SJSA1 (cell line): ENCODE results near the gene SH3D19. TPM values are rescaled to one million over a fixed set of nuclear protein-coding genes. Genes with fewer than 3 reads are reported as not detected.
A peak's percentile ranks its signal among the peaks of the same experiment; 100 is the strongest.
"Not testable (repeated sequence)": the region's sequence is repeated elsewhere in the genome, so short reads cannot be mapped to it uniquely, and the experiment has no call there.

ENCODE experiments used
- DNase-seq, 2 experiments: peaks; one replicate each; pipeline ENCODE4 v3.0.0-alpha.2; 2015 to 2020; ENCODE audit warnings: low spot score in 2 of 2, low read depth in 1 of 2
- H3K27ac ChIP-seq: fragments of 250-450 bp; sonication (Bioruptor Pico); 2 replicates; pipeline ENCODE4 v1.5.1; 2020; ENCODE audit warnings: mild to moderate bottlenecking, moderate library complexity
- H3K27me3 ChIP-seq: fragments of 250-450 bp; sonication (Bioruptor Pico); replicated peaks from 2 replicates; pipeline ENCODE4 v1.5.1; 2020; ENCODE audit warnings: mild to moderate bottlenecking, moderate library complexity
- H3K36me3 ChIP-seq: fragments of 250-450 bp; sonication (Bioruptor Pico); 2 replicates; pipeline ENCODE4 v1.5.1; 2020; ENCODE audit warnings: mild to moderate bottlenecking
- H3K4me1 ChIP-seq: fragments of 250-450 bp; sonication (Bioruptor Pico); replicated peaks from 2 replicates; pipeline ENCODE4 v1.6.1; 2021; ENCODE audit warnings: mild to moderate bottlenecking
- H3K4me3 ChIP-seq: fragments of 250-450 bp; sonication (Bioruptor Pico); 2 replicates; pipeline ENCODE4 v1.5.1; 2020; ENCODE audit warnings: mild to moderate bottlenecking
- H3K9me3 ChIP-seq: fragments of 250-450 bp; sonication (Bioruptor Pico); replicated peaks from 2 replicates; pipeline ENCODE4 v1.5.1; 2020; ENCODE audit warnings: mild to moderate bottlenecking
- total RNA-seq: library from RNA; depleted of rRNA; stranded (reverse); fragments of >200 nt; shearing (Covaris generic); gene quantifications from 2 replicates; pipeline ENCODE4 v1.2.3, GENCODE V29; 2014

The SH3D19 gene
- total RNA-seq, 1 experiment from 2014 or later: 6.9 TPM

DNA sequence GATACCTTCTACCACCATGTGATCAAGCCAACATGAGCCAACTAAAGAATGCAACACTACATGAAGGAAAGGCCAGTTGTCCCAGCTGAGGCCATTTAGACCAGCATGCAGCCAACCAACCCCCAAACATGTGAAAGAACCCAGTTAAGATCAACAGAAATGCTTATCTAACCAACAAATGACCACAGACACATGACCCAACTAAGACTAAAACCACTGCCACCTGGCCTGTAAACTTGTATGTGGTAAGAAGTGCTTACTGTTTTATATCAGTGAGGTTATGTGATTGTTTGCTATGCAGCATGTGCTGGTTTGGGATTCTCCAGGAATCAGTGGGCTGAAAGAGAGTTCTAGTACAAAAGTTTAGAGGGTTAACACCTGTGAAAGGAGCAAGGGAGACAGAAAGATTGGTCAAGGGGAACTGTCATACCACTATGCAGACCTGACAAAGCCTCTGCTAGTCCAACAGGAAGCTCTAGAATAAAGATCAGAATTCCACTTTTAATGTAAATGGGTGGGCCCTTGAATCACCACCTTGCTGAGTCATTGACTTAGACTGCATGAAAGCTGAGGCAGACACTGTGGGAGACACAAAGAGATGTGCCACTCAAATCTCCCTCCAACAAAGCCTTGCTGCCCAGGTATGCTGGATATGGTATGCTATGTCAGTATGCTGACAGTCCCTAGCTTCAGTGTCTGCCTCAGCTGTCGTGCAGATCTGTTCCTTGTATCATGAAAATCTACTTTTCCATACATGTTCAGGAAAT lies 6.1 kb upstream of the SH3D19 start:
- Histone ChIP-seq H3K4me1 (peaks cover 10% of the 10 kb centered on the region), H3K36me3 (no peaks in the 10 kb centered on the region), H3K27me3 (no peaks in the 10 kb centered on the region), H3K27ac (no peak overlapping the region), H3K4me3 (no peak overlapping the region), H3K9me3 (no peaks in the 10 kb centered on the region)
- DNase-seq: no peak

GRCh38 chr4:151329217-151330007 lies 4.0 kb upstream of the SH3D19 start:
- H3K9me3 ChIP-seq: peaks cover 7% of the 10 kb centered on the region; the same call in 1 of the 2 replicates
- no peak overlapping the region for H3K27ac ChIP-seq
- 0 out of 2 replicates have a peak, but pooled peaks cover under 1% of the 10 kb centered on the region for H3K27me3 ChIP-seq
- peaks cover 18% of the 10 kb centered on the region for H3K4me1 ChIP-seq
- H3K4me3 ChIP-seq: no peak overlapping the region
- H3K36me3 ChIP-seq: 0 out of 2 replicates have a peak, but pooled peaks cover 2% of the 10 kb centered on the region
- DNase-seq: no peak

GRCh38 chr4:151325949-151326246 lies 493 bp upstream of the SH3D19 start:
- Histone ChIP-seq H3K4me3 (peak overlapping the region; percentile 70), H3K4me1 (peaks cover 11% of the 10 kb centered on the region), H3K9me3 (peaks cover 7% of the 10 kb centered on the region; the same call in 1 of the 2 replicates), H3K27me3 (peaks cover 4% of the 10 kb centered on the region; the same call in 1 of the 2 replicates), H3K27ac (no peak overlapping the region), H3K36me3 (0 out of 2 replicates have a peak, but pooled peaks cover 2% of the 10 kb centered on the region)
- no peak for DNase-seq

- peak overlapping the region; percentile 70 for H3K4me3 ChIP-seq
- peak; percentile 38 to 53 for DNase-seq
- H3K27ac ChIP-seq: peak overlapping the region; percentile 39
- peaks cover 4% of the 10 kb centered on the region; the same call in 1 of the 2 replicates for H3K27me3 ChIP-seq
- peaks cover 11% of the 10 kb centered on the region for H3K4me1 ChIP-seq
- H3K36me3 ChIP-seq: 0 out of 2 replicates have a peak, but pooled peaks cover 2% of the 10 kb centered on the region
- H3K9me3 ChIP-seq: peaks cover 7% of the 10 kb centered on the region; the same call in 1 of the 2 replicates
Measured at GRCh38 chr4:151324752-151325110, 674 bp downstream of the SH3D19 start.

DNA sequence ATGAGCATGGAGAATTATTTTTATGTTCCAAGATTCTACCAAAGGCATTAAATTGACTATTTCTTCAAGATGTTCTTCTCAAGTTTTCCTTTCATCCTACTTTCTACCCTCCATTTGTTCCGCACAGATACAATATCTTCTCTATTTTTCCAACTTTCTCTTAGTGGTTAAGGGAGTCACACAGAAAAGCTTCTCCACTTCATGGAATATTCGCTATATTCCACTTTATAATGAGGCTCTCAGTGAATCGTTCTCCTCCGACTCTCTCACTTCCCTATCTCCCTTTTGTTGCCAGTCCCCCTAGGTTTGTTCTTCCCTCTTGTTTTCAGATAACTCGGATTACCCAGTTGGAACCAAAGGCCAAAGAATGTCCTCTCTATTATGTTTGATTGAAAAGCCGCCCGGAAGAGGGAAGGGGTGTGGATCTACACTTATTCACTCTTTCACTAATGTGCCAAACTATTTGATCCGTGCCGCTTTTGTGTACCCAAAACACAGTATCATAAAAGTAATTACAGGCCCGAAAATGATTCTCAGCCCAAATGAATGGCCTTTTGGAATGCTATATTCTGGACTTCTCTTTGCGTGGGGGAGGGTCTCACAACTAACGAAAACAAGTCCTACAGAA lies 1.2 kb downstream of the SH3D19 start:
- no peak for DNase-seq
- peak overlapping the region; percentile 70 for H3K4me3 ChIP-seq

DNA sequence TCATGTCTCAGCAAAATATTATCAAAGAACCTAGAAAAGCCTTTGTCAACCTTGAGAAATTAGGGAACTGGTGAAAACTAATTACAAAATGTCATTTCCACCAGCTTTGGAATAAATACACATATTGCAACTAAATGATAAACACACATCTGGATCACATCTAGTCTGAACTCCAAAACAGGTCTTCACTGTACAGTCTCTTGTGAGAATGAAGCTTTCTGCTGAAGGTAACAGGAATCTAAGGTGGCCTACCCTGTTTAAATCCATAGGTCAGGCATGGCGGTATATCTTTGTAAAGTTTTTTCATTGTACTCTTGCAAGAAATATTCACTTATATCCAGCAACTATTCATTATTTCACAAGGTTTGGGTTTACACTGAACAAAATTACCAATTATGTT lies 1.7 kb downstream of the SH3D19 start:
- Histone ChIP-seq H3K4me1 (peaks cover 11% of the 10 kb centered on the region), H3K27ac (no peak overlapping the region), H3K27me3 (peaks cover 4% of the 10 kb centered on the region; the same call in 1 of the 2 replicates), H3K36me3 (0 out of 2 replicates have a peak, but pooled peaks cover 2% of the 10 kb centered on the region), H3K4me3 (no peak overlapping the region), H3K9me3 (peaks cover 7% of the 10 kb centered on the region; the same call in 1 of the 2 replicates)
- DNase-seq: no peak

More for the DNA sequence above, 1.2 kb downstream of the SH3D19 start:
- Histone ChIP-seq H3K9me3 (peaks cover 7% of the 10 kb centered on the region; the same call in 1 of the 2 replicates), H3K4me1 (peaks cover 11% of the 10 kb centered on the region), H3K36me3 (0 out of 2 replicates have a peak, but pooled peaks cover 2% of the 10 kb centered on the region), H3K27me3 (peaks cover 4% of the 10 kb centered on the region; the same call in 1 of the 2 replicates), H3K27ac (no peak overlapping the region)

GRCh38 chr4:151322570-151322969 lies 2.8 kb downstream of the SH3D19 start:
- no peak overlapping the region for H3K27ac ChIP-seq
- no peak for DNase-seq

DNA sequence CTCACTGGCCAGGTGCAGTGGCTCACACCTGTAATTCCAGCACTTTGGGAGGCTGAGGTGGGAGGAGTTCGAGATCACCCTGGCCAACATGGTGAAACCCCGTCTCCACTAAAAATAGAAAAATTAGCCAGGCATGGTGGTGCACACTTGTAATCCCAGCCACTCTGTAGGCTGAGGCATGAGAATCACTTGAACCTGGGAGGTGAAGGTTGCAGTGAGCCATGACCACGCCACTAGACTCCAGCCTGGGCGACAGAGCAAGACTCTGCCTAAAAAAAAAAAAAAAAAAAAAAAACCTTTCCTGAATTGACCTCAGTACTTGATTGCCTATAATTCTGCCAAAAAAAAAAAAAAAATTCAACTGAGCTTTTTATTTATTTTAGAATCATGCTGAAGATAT lies 3.2 kb downstream of the SH3D19 start:
- not testable (repeated sequence) for H3K4me3 ChIP-seq, H3K27me3 ChIP-seq, H3K27ac ChIP-seq, H3K36me3 ChIP-seq, H3K9me3 ChIP-seq, DNase-seq
- H3K4me1 ChIP-seq: peaks cover 11% of the 10 kb centered on the region

More at GRCh38 chr4:151322570-151322969, 2.8 kb downstream of the SH3D19 start:
- Histone ChIP-seq H3K4me3 (no peak overlapping the region), H3K9me3 (peaks cover 7% of the 10 kb centered on the region; the same call in 1 of the 2 replicates), H3K4me1 (peaks cover 11% of the 10 kb centered on the region), H3K27me3 (peaks cover 4% of the 10 kb centered on the region; the same call in 1 of the 2 replicates), H3K36me3 (0 out of 2 replicates have a peak, but pooled peaks cover 2% of the 10 kb centered on the region)

GRCh38 chr4:151321586-151321985 lies 3.8 kb downstream of the SH3D19 start:
- H3K4me1 ChIP-seq: peaks cover 11% of the 10 kb centered on the region
- no peak overlapping the region for H3K4me3 ChIP-seq
- 0 out of 2 replicates have a peak, but pooled peaks cover 2% of the 10 kb centered on the region for H3K36me3 ChIP-seq
- peaks cover 7% of the 10 kb centered on the region; the same call in 1 of the 2 replicates for H3K9me3 ChIP-seq
- DNase-seq: no peak
- no peak overlapping the region for H3K27ac ChIP-seq
- peaks cover 4% of the 10 kb centered on the region; the same call in 1 of the 2 replicates for H3K27me3 ChIP-seq

- H3K36me3 ChIP-seq: no peaks in the 10 kb centered on the region
- no peak overlapping the region for H3K4me3 ChIP-seq
- H3K27ac ChIP-seq: no peak overlapping the region
- H3K9me3 ChIP-seq: no peaks in the 10 kb centered on the region
- DNase-seq: no peak
- H3K27me3 ChIP-seq: peaks cover 4% of the 10 kb centered on the region; the same call in 1 of the 2 replicates
- H3K4me1 ChIP-seq: peaks cover 13% of the 10 kb centered on the region
Measured at GRCh38 chr4:151319490-151319889, 5.9 kb downstream of the SH3D19 start.

GRCh38 chr4:151318307-151319006 lies 6.9 kb downstream of the SH3D19 start:
- no peak for DNase-seq
- Histone ChIP-seq H3K27me3 (no peaks in the 10 kb centered on the region), H3K4me3 (no peak overlapping the region), H3K9me3 (no peaks in the 10 kb centered on the region), H3K36me3 (no peaks in the 10 kb centered on the region), H3K27ac (no peak overlapping the region), H3K4me1 (peaks cover 14% of the 10 kb centered on the region)

DNA sequence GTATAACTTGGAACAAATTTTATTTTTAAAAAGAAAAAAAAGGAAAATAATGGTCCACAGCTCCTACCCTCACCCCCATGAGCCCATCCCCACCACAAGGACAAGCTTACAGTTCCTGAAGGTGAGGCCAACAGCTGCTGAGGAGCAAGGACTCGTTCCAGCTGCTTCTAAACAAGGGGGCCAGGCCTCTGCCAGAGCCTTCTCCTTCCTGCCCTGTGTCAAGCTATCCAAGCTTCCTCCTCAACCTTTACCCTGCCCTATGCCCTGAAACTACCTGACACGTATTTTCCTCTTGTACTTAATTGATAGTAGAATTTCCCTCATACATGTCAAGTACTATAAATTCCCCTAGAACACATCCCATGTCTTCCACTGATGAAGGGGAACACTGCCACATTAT lies 8.8 kb downstream of the SH3D19 start:
- Histone ChIP-seq H3K27me3 (no peaks in the 10 kb centered on the region), H3K4me1 (peaks cover 14% of the 10 kb centered on the region), H3K4me3 (no peak overlapping the region), H3K27ac (no peak overlapping the region), H3K9me3 (no peaks in the 10 kb centered on the region), H3K36me3 (no peaks in the 10 kb centered on the region)
- no peak for DNase-seq
